ENCODE data around the gene RBM45.

The RBM45 gene

GRCh38 chr2:178163395-178163794 is 51.2 kb downstream of the RBM45 start:
- no peak for DNase-seq

GRCh38 chr2:178163911-178164310 is 51.7 kb downstream of the RBM45 start:
- DNase-seq: no peak

GRCh38 chr2:178173657-178174056 is 61.4 kb downstream of the RBM45 start:
- no peak for DNase-seq

- no peak for DNase-seq
Measured at GRCh38 chr2:178177066-178177679, 64.9 kb downstream of the RBM45 start.

Data from activated CD4-positive, alpha-beta T cell treated with anti-CD3 and anti-CD28 coated beads for 48 hours (primary cell).